ENCODE results near the gene RAB18. TPM values are rescaled to one million over a fixed set of nuclear protein-coding genes. Genes with fewer than 3 reads are reported as not detected.

RAB18 gene
- total and polyA plus RNA-seq, 11 donors = 28.4 to 145 (median 125) TPM

DNA sequence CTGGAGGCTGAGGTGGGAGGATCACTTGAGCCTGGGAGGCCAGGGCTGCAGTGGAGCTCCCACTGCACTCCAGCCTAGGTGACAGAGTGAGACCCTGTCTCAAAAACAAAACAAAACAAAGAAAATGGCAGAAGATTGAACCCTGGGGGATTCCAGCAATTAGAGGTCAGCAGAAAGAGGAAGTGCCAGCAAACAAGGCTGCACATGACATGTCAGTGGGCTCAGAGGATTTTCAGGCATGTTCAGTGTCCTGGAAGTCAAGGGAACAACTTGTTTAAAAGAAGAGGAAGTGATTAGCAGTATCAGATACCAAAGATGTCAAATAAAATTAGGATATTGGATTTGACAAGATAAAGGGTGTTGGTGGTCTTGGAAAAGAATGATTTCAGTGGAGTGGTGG lies 32.3 kb downstream of the RAB18 start:
- intact Hi-C loops (cut with DNase I) = no loop called here
- ATAC-seq = no peak
- Histone ChIP-seq H3K36me3 (peaks cover 0 to 76% (median 63%) of the 10 kb centered on the region in 9 donors), H3K4me1 (peaks cover 0 to 14% (median 0%) of the 10 kb centered on the region in 12 donors), H3K27ac (no peak overlapping the region), H3K4me3 (no peak overlapping the region), H3K9me3 (no peaks in the 10 kb centered on the region), H3K27me3 (no peaks in the 10 kb centered on the region)
- no peak for DNase-seq
- TF ChIP-seq POLR2A (IDR thresholded peaks at IDR 0.05) = no peak
- TF ChIP-seq, protein P1, sequence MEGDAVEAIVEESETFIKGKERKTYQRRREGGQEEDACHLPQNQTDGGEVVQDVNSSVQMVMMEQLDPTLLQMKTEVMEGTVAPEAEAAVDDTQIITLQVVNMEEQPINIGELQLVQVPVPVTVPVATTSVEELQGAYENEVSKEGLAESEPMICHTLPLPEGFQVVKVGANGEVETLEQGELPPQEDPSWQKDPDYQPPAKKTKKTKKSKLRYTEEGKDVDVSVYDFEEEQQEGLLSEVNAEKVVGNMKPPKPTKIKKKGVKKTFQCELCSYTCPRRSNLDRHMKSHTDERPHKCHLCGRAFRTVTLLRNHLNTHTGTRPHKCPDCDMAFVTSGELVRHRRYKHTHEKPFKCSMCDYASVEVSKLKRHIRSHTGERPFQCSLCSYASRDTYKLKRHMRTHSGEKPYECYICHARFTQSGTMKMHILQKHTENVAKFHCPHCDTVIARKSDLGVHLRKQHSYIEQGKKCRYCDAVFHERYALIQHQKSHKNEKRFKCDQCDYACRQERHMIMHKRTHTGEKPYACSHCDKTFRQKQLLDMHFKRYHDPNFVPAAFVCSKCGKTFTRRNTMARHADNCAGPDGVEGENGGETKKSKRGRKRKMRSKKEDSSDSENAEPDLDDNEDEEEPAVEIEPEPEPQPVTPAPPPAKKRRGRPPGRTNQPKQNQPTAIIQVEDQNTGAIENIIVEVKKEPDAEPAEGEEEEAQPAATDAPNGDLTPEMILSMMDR (IDR thresholded peaks at IDR 0.05) = no peak

- intact Hi-C loops (cut with DNase I) = no loop called here
These were observed 33.1 kb downstream of the RAB18 start for GRCh38 chr10:27537166-27537565.

DNA sequence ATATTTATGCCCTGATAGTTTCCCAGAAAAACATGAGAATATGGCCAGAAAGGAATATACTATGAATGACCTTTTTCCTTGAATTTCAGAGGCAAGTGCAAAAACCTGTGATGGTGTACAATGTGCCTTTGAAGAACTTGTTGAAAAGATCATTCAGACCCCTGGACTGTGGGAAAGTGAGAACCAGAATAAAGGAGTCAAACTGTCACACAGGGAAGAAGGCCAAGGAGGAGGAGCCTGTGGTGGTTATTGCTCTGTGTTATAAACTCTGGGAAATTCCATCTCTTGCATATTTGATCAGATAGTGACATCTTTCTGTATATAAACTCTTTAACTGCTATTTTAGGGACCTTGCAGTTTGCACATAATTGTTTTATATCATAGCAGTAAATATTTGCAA lies 33.7 kb downstream of the RAB18 start:
- intact Hi-C loops (cut with DNase I) = no loop called here
- DNase-seq (no peak), ATAC-seq (no peak)
- Histone ChIP-seq H3K27me3 (no peaks in the 10 kb centered on the region), H3K27ac (no peak overlapping the region), H3K9me3 (no peaks in the 10 kb centered on the region), H3K4me1 (peaks cover 0 to 9% (median 0%) of the 10 kb centered on the region in 12 donors), H3K36me3 (peaks cover 0 to 90% (median 67%) of the 10 kb centered on the region in 9 donors), H3K4me3 (no peak overlapping the region)
- TF ChIP-seq, protein P1 (IDR thresholded peaks at IDR 0.05) = no peak
- TF ChIP-seq POLR2A (IDR thresholded peaks at IDR 0.05) = no peak

More at GRCh38 chr10:27537166-27537565, 33.1 kb downstream of the RAB18 start:
- no peaks in the 10 kb centered on the region for H3K27me3 ChIP-seq
- H3K4me3 ChIP-seq = no peak overlapping the region
- peaks cover 0 to 10% (median 0%) of the 10 kb centered on the region in 12 donors for H3K4me1 ChIP-seq
- TF ChIP-seq, protein P1 (IDR thresholded peaks at IDR 0.05) = no peak
- no peak for TF ChIP-seq POLR2A (IDR thresholded peaks at IDR 0.05)
- WGBS, 4 donors = 83 to 91% (median 86%) methylated on average over 3 of the region's 3 CpGs
- no peak for DNase-seq
- peaks cover 0 to 84% (median 63%) of the 10 kb centered on the region in 9 donors for H3K36me3 ChIP-seq
- ATAC-seq = no peak
- H3K27ac ChIP-seq = no peak overlapping the region
- H3K9me3 ChIP-seq = no peaks in the 10 kb centered on the region

DNA sequence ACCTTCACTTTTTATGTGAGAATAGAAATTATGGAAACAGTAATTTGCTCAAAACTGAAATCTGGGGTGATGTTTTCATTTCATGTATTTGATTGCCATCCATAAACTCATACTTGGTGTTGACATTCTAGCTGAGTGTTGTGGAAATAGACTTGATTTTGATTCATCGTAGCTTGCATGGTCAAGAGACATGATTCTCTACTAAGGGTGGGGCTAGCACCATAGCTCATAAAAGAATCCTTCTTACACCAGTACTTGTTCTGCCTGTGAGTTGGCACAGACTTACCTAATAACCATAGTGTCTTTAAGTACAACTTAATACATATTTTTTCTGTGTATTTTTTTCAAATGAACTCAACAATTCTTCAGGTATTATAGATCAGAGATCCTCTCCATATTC lies 36.6 kb downstream of the RAB18 start:
- no peak for DNase-seq
- Histone ChIP-seq H3K4me3 (no peak overlapping the region), H3K27me3 (no peaks in the 10 kb centered on the region), H3K27ac (no peak overlapping the region), H3K36me3 (peaks cover 0 to 90% (median 65%) of the 10 kb centered on the region in 9 donors), H3K9me3 (no peaks in the 10 kb centered on the region), H3K4me1 (peaks cover 0 to 9% (median 0%) of the 10 kb centered on the region in 12 donors)
- intact Hi-C loops (cut with DNase I) = no loop called here
- 78 to 93% (median 92%) methylated on average over 1 of the region's 1 CpG for WGBS, 4 donors
- ATAC-seq = no peak
- TF ChIP-seq POLR2A (IDR thresholded peaks at IDR 0.05) = no peak
- TF ChIP-seq, protein P1 (IDR thresholded peaks at IDR 0.05) = no peak
